Bronchial epithelial cell (primary cell): Measurements from ENCODE around the gene FOLR3. TPM values are rescaled to one million over a fixed set of nuclear protein-coding genes. Genes with fewer than 3 reads are reported as not detected.
"Not testable (repeated sequence)": the region's sequence is repeated elsewhere in the genome, so short reads cannot be mapped to it uniquely, and the experiment has no call there.

Experiments used
- DNase-seq: peaks from one replicate; pipeline ENCODE4 v3.0.0-alpha.2; 2010; ENCODE audit warnings: low read depth
- FAIRE-seq: peaks from 2 replicates; lab custom pipeline; 2011; peaks lifted over from hg19 to GRCh38; lab: Jason Lieb, UNC
- H3K27me3 ChIP-seq: 2 replicates; pipeline ENCODE4 v1.5.1; 2011; ENCODE audit warnings: low read length; ENCODE audit not compliant: control insufficient read depth, insufficient read depth
- H3K36me3 ChIP-seq: 2 replicates; pipeline ENCODE4 v1.5.1; 2011; ENCODE audit warnings: low read length; ENCODE audit not compliant: control insufficient read depth, insufficient read depth
- H3K4me3 ChIP-seq: 2 replicates; pipeline ENCODE4 v1.5.1; 2011; ENCODE audit warnings: mild to moderate bottlenecking, low read depth, low read length, control low read depth
- total RNA-seq: library from RNA; depleted of rRNA; stranded (reverse); fragments of >200 nt; gene quantifications from 2 replicates; pipeline ENCODE4 v1.2.1, GENCODE V29; 2014
- TF ChIP-seq, protein P1 (sequence below): IDR thresholded peaks from 2 replicates; pipeline ENCODE4 v1.5.1; 2011; ENCODE audit warnings: mild to moderate bottlenecking, moderate library complexity, low read length, control low read depth, inconsistent platforms; ENCODE audit not compliant: insufficient read depth, severe bottlenecking

FOLR3 gene
- total RNA-seq, 1 donor from 2014 or later: 11.3 TPM

DNA sequence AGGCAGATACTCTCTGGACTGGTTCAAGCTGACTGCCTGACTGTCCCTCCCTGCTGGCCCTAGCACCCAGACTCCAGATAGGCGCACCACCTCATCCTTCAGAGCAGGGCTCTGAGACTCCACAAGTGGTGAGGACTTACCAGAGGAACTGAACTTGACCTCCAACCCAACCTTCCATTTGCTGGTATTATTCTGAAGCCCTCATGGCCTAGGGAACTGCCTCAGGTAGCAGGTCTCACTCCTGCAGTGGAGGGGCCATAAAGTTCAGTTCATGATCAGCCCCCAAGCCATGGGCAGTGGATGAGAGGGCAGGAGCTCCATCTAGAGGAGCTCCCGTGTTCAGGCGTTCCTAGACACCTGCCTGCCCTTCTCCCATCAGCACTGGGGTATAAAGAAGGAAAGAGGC, 46.0 kb downstream of the FOLR3 start:
- DNase-seq (peak; percentile 40), FAIRE-seq (peak; percentile 98)
- not testable (repeated sequence) for H3K27me3 ChIP-seq, H3K36me3 ChIP-seq, H3K4me3 ChIP-seq
- TF ChIP-seq, protein P1, sequence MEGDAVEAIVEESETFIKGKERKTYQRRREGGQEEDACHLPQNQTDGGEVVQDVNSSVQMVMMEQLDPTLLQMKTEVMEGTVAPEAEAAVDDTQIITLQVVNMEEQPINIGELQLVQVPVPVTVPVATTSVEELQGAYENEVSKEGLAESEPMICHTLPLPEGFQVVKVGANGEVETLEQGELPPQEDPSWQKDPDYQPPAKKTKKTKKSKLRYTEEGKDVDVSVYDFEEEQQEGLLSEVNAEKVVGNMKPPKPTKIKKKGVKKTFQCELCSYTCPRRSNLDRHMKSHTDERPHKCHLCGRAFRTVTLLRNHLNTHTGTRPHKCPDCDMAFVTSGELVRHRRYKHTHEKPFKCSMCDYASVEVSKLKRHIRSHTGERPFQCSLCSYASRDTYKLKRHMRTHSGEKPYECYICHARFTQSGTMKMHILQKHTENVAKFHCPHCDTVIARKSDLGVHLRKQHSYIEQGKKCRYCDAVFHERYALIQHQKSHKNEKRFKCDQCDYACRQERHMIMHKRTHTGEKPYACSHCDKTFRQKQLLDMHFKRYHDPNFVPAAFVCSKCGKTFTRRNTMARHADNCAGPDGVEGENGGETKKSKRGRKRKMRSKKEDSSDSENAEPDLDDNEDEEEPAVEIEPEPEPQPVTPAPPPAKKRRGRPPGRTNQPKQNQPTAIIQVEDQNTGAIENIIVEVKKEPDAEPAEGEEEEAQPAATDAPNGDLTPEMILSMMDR: peak; percentile 59

DNA sequence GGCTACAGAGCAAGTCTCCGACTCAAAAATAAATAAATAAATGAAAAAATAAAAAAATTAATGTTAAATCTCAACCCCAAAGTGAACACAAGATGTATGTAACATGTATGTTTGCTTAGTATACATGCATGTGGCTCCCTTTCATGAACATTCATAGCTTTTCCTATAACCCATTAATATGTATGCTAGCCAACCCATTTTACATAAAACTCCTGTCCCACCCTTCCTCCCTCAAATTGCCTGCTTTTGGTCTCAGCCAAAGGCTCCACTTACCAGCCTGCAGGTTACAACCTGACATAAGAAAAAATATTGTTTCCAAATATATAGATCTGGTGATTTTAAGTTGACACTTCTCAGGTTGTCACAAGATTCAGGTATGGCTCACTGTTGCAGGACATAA, 52.7 kb downstream of the FOLR3 start:
- DNase-seq: no peak
- TF ChIP-seq, protein P1: no peak
- Histone ChIP-seq H3K4me3 (no peak overlapping the region), H3K27me3 (no peaks in the 10 kb centered on the region), H3K36me3 (no peaks in the 10 kb centered on the region)
- no peak for FAIRE-seq

Other genes with a start within 250 kb of the FOLR3 start
- 5.9 and 6.1 TPM in 2 replicates for gene XNDC1N, start 207.1 kb upstream of the FOLR3 start, total RNA-seq
- gene RNF121, start 206.7 kb upstream of the FOLR3 start, total RNA-seq: 28.5 and 32.6 TPM in 2 replicates
- gene IL18BP, start 136.8 kb upstream of the FOLR3 start, total RNA-seq: 1.4 and 2.1 TPM in 2 replicates
- gene NUMA1, start 55.2 kb upstream of the FOLR3 start, total RNA-seq: 52.7 and 79.1 TPM in 2 replicates
- gene LRRC51, start 54.9 kb upstream of the FOLR3 start, total RNA-seq: 2.6 and 3.2 TPM in 2 replicates
- 79.2 and 128 TPM in 2 replicates for gene LAMTOR1, start 32.4 kb upstream of the FOLR3 start, total RNA-seq
- not detected in 2 replicates for gene TOMT, start 29.8 kb upstream of the FOLR3 start, total RNA-seq
- gene ANAPC15, start 23.0 kb upstream of the FOLR3 start, total RNA-seq: 19.0 and 32.5 TPM in 2 replicates
- 0.53 and 1.3 TPM in 2 replicates for gene FOLR1, start 56.4 kb downstream of the FOLR3 start, total RNA-seq
- not detected in 2 replicates for gene FOLR2, start 81.1 kb downstream of the FOLR3 start, total RNA-seq
- 12.6 and 24.6 TPM in 2 replicates for gene INPPL1, start 89.0 kb downstream of the FOLR3 start, total RNA-seq
- gene PHOX2A, start 108.5 kb downstream of the FOLR3 start, total RNA-seq: not detected in 2 replicates